Activated T-helper 17 cell treated with anti-CD3 and anti-CD28 coated beads, Interleukin-2, amount 50 U/mL, for 72 hours (primary cell): ENCODE data around the gene CBLIF. TPM values are rescaled to one million over a fixed set of nuclear protein-coding genes. Genes with fewer than 3 reads are reported as not detected.
"Not testable (repeated sequence)": the region's sequence is repeated elsewhere in the genome, so short reads cannot be mapped to it uniquely, and the experiment has no call there.

Experiments used
- ATAC-seq: fragments of 150-1000 bp; cut with Tn5 transposase; replicated peaks from 2 replicates; pipeline ENCODE4 v1.10.0; 2021; ENCODE audit warnings: mild to moderate bottlenecking, moderate library complexity
- H3K27ac Mint-ChIP-seq: one replicate; pipeline ENCODE4 v1.8.0; 2022; ENCODE audit warnings: mixed read lengths
- H3K27me3 Mint-ChIP-seq: one replicate; pipeline ENCODE4 v1.8.0; 2022; ENCODE audit warnings: mixed read lengths
- H3K36me3 Mint-ChIP-seq: one replicate; pipeline ENCODE4 v1.8.0; 2022; ENCODE audit warnings: low read depth, mild to moderate bottlenecking, mixed read lengths
- H3K4me1 Mint-ChIP-seq: one replicate; pipeline ENCODE4 v1.8.0; 2022; ENCODE audit warnings: mixed read lengths
- H3K4me3 Mint-ChIP-seq: one replicate; pipeline ENCODE4 v1.8.0; 2022; ENCODE audit warnings: mild to moderate bottlenecking, mixed read lengths
- H3K9me3 Mint-ChIP-seq: one replicate; pipeline ENCODE4 v1.8.0; 2022; ENCODE audit warnings: mixed read lengths
- total RNA-seq, 2 donors: library from RNA; stranded (reverse); gene quantifications; one replicate each; pipeline ENCODE4 v1.2.3, GENCODE V29; 2022

CBLIF gene
- total RNA-seq, 2 donors from 2014 or later = not detected

GRCh38 chr11:59822989-59823566 lies 22.2 kb downstream of the CBLIF start:
- H3K9me3 Mint-ChIP-seq = no peaks in the 10 kb centered on the region
- H3K27ac Mint-ChIP-seq = no peak overlapping the region
- H3K4me3 Mint-ChIP-seq = no peak overlapping the region
- peak; percentile 60 for ATAC-seq
- no peaks in the 10 kb centered on the region for H3K27me3 Mint-ChIP-seq
- H3K4me1 Mint-ChIP-seq = peaks cover 5% of the 10 kb centered on the region
- H3K36me3 Mint-ChIP-seq = no peaks in the 10 kb centered on the region

DNA sequence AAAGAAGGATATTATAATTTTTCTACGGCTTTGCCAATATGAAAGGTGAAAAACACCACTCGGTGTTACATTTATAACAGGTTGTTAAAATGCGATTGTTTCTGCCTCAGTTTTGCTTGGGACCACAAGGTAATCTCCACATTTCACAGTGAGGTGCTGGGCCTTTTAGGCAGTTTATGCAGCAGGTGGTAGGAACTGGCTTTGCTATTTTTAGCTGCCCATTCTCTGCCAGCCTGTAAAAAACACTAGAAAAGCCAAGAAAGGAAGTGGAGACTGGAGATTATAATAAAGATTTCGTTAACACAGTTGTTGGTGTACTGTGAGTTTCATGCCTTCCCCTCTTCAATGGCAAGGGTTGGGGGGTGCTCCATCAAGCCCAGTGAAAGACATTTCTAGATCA lies 26.7 kb downstream of the CBLIF start:
- H3K27ac Mint-ChIP-seq = no peak overlapping the region
- no peak overlapping the region for H3K4me3 Mint-ChIP-seq
- no peaks in the 10 kb centered on the region for H3K27me3 Mint-ChIP-seq
- no peaks in the 10 kb centered on the region for H3K9me3 Mint-ChIP-seq
- no peak for ATAC-seq
- no peaks in the 10 kb centered on the region for H3K36me3 Mint-ChIP-seq
- H3K4me1 Mint-ChIP-seq = peaks cover 5% of the 10 kb centered on the region

DNA sequence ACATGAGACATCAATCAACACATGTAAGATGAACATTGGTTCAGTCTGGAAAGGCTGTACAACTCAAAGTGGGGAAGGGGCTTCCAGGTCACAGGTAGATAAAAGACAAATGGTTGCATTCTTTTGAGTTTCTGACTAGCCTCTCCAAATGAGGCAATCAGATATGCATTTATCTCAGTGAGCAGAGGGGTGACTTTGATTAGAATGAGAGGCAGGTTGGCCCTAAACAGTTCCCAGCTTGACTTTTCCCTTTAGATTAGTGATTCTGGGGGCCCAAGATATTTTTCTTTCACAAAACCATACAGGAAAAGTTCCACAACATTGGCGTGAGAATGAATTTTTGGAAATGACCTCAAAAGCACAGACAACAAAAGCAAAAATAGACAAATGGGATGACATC lies 28.9 kb downstream of the CBLIF start:
- H3K9me3 Mint-ChIP-seq, H3K27me3 Mint-ChIP-seq, ATAC-seq, H3K27ac Mint-ChIP-seq, H3K4me1 Mint-ChIP-seq, H3K4me3 Mint-ChIP-seq, H3K36me3 Mint-ChIP-seq: not testable (repeated sequence)

DNA sequence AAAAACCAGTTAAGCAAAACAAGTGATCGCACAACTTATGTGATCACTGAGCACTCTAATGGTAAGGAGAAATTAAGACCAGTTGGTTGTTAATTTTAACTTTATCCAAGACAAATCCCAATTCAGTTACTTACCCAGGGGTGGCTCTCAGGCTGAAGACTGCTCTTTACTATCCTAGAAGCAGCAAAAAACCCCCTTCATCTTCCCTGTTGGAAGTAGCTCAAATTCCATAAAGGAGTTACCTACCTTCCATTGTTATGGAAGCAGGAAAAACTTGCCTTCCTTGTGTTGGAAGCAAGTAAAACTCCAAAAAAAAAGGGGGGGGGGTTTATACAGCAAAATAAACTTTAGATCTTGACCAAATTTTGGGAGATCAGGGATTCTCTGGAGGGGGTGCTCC lies 29.5 kb downstream of the CBLIF start:
- H3K9me3 Mint-ChIP-seq = no peaks in the 10 kb centered on the region
- no peak for ATAC-seq
- H3K36me3 Mint-ChIP-seq = no peaks in the 10 kb centered on the region
- H3K27me3 Mint-ChIP-seq = no peaks in the 10 kb centered on the region
- no peak overlapping the region for H3K4me3 Mint-ChIP-seq
- no peaks in the 10 kb centered on the region for H3K4me1 Mint-ChIP-seq
- H3K27ac Mint-ChIP-seq = no peak overlapping the region

DNA sequence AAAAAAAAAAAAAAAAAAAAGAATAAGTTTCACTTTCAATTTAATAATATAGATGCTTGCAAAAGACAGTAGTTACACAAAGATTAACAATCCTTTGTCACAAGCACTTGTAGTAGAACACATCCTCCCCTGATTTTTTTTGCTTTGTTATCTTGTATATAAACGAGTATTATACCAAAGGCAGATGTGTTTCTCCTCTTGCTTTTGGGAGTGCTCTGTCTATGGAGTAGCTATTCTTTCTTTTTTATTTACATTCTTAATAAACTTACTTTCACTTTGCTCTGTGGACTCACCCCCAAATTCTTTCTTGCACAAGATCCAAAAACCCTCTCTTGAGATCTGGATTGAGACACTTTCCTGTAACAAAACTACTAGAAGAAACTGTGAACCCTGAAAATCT lies 31.3 kb downstream of the CBLIF start:
- Mint-ChIP-seq H3K9me3 (no peaks in the 10 kb centered on the region), H3K27me3 (no peaks in the 10 kb centered on the region), H3K4me1 (no peaks in the 10 kb centered on the region), H3K36me3 (peaks cover 12% of the 10 kb centered on the region), H3K27ac (no peak overlapping the region), H3K4me3 (peak overlapping the region; percentile 36)
- no peak for ATAC-seq

- no peaks in the 10 kb centered on the region for H3K9me3 Mint-ChIP-seq
- peaks cover 18% of the 10 kb centered on the region for H3K36me3 Mint-ChIP-seq
- H3K4me3 Mint-ChIP-seq = no peak overlapping the region
- H3K27ac Mint-ChIP-seq = no peak overlapping the region
- H3K27me3 Mint-ChIP-seq = no peaks in the 10 kb centered on the region
- no peaks in the 10 kb centered on the region for H3K4me1 Mint-ChIP-seq
- no peak for ATAC-seq
These were observed 31.9 kb downstream of the CBLIF start for GRCh38 chr11:59813364-59813763.

- Mint-ChIP-seq H3K36me3 (peaks cover 30% of the 10 kb centered on the region), H3K27ac (no peak overlapping the region), H3K27me3 (no peaks in the 10 kb centered on the region), H3K9me3 (no peaks in the 10 kb centered on the region), H3K4me1 (no peaks in the 10 kb centered on the region), H3K4me3 (peak overlapping the region; percentile 89)
- ATAC-seq = no peak
These were observed 33.1 kb downstream of the CBLIF start for GRCh38 chr11:59812220-59812619.

GRCh38 chr11:59810911-59811259 lies 34.4 kb downstream of the CBLIF start:
- Mint-ChIP-seq H3K4me1 (no peaks in the 10 kb centered on the region), H3K27ac (peak overlapping the region; percentile 88)
- peak; percentile 1 for ATAC-seq

GRCh38 chr11:59810189-59810910 lies 34.9 kb downstream of the CBLIF start, which contains the start of gene MRPL16:
TSS of gene MRPL16 (minus strand) at chr11:59810778. CDS start at chr11:59810658, 120 bp downstream.
- ATAC-seq = peak; percentile 98
- peaks cover 48% of the 10 kb centered on the region for H3K36me3 Mint-ChIP-seq

More at GRCh38 chr11:59810911-59811259, 34.4 kb downstream of the CBLIF start:
- Mint-ChIP-seq H3K9me3 (no peaks in the 10 kb centered on the region), H3K27me3 (no peaks in the 10 kb centered on the region), H3K4me3 (peak overlapping the region; percentile 89), H3K36me3 (peaks cover 43% of the 10 kb centered on the region)

DNA sequence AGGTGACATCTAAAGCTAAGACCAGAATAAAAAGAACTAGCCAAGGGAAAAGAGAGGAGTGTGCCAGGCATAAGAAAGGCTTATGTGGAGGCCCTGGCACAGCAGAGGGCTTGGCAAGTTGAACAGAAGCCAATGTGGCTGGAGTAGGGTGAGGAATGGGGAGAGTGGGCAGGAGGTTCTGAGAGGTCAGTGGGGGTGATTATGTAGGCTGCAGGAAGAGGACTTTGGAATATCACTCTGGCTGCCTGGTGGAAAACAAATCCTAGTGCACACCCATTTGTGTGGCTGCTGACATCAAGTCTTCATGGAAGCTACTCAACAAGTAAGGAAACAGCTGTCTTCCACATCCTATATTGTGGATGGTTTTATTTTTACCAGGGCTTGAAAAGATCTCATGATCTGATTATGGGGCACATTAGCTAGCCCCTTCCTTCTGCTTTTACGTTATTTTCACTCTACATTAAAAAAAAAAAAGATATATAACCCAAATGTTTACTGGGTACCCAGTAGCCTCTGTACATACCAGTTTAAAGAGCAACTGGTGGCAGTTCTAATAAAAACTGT lies 38.2 kb downstream of the CBLIF start:
- H3K4me1 Mint-ChIP-seq = no peaks in the 10 kb centered on the region
- no peaks in the 10 kb centered on the region for H3K27me3 Mint-ChIP-seq
- H3K36me3 Mint-ChIP-seq = peaks cover 76% of the 10 kb centered on the region
- H3K4me3 Mint-ChIP-seq = no peak overlapping the region
- H3K9me3 Mint-ChIP-seq = no peaks in the 10 kb centered on the region
- peak overlapping the region; percentile 57 for H3K27ac Mint-ChIP-seq
- ATAC-seq = no peak

More at GRCh38 chr11:59810189-59810910, 34.9 kb downstream of the CBLIF start, which contains the start of gene MRPL16:
- no peaks in the 10 kb centered on the region for H3K9me3 Mint-ChIP-seq
- peak within 1 kb of the TSS; percentile 88 for H3K27ac Mint-ChIP-seq
- no peaks in the 10 kb centered on the region for H3K4me1 Mint-ChIP-seq
- no peaks in the 10 kb centered on the region for H3K27me3 Mint-ChIP-seq
- peak within 1 kb of the TSS; percentile 89 for H3K4me3 Mint-ChIP-seq

DNA sequence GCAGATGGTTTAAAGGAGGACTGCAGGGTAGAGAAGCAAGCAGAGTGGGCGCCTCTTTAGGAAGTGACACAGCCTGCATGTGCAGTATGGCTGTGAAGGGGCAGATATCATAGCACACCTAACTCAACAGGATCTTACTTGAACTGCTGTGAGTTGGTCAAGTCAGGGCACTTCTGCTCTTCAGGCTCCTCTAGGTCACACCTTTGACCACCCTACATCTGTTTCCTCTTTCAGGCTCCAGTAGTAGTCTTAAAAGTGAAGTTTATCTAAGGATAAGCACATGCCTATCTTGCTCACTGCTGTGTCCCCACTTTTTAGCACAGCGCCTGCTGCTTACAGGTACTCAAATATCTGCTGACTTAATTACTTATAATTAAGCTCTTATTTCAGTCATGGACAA lies 41.2 kb downstream of the CBLIF start:
- Mint-ChIP-seq H3K9me3 (no peaks in the 10 kb centered on the region), H3K4me1 (no peaks in the 10 kb centered on the region), H3K4me3 (no peak overlapping the region), H3K27ac (no peak overlapping the region), H3K36me3 (peaks cover 63% of the 10 kb centered on the region), H3K27me3 (no peaks in the 10 kb centered on the region)
- ATAC-seq = no peak

- ATAC-seq = peak; percentile 68
- H3K27me3 Mint-ChIP-seq = no peaks in the 10 kb centered on the region
- no peak overlapping the region for H3K27ac Mint-ChIP-seq
- no peaks in the 10 kb centered on the region for H3K4me1 Mint-ChIP-seq
- H3K9me3 Mint-ChIP-seq = no peaks in the 10 kb centered on the region
- H3K36me3 Mint-ChIP-seq = peaks cover 53% of the 10 kb centered on the region
- H3K4me3 Mint-ChIP-seq = no peak overlapping the region
These were observed 42.6 kb downstream of the CBLIF start for GRCh38 chr11:59802639-59803176.

DNA sequence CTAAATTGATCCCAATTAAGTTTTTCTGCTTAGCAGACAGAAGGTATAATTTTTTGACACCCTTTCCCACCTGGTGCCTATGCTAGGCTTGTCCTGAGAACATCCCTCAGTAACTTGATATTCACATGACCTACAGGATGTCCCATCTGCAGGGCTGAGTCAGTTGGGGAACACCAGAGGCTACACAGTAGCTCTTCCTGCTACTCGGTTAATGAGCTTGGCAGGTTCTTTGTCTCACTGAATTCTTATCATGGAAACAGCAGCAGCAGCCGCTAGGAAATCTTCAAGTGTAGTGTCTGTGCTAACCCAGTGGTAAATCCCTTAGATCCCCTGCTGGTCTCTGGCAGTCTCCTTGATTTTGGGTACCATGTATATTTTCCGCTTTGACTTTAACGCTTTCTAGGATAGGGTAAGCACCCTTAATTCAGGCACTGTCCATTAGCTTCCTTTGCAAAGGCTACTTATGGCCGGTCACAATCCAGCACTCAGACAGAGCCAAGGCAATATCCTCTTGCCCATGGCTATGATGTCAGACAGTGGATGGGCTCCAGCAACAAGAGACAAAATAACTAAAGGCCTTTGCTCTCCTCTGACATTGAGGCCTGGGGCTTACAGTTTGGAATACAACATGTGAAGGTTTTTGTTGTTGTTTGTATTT lies 43.2 kb downstream of the CBLIF start:
- peak; percentile 32 for ATAC-seq
- peaks cover 53% of the 10 kb centered on the region for H3K36me3 Mint-ChIP-seq
- H3K4me1 Mint-ChIP-seq = no peaks in the 10 kb centered on the region
- H3K27me3 Mint-ChIP-seq = no peaks in the 10 kb centered on the region
- H3K4me3 Mint-ChIP-seq = no peak overlapping the region
- no peaks in the 10 kb centered on the region for H3K9me3 Mint-ChIP-seq
- no peak overlapping the region for H3K27ac Mint-ChIP-seq

DNA sequence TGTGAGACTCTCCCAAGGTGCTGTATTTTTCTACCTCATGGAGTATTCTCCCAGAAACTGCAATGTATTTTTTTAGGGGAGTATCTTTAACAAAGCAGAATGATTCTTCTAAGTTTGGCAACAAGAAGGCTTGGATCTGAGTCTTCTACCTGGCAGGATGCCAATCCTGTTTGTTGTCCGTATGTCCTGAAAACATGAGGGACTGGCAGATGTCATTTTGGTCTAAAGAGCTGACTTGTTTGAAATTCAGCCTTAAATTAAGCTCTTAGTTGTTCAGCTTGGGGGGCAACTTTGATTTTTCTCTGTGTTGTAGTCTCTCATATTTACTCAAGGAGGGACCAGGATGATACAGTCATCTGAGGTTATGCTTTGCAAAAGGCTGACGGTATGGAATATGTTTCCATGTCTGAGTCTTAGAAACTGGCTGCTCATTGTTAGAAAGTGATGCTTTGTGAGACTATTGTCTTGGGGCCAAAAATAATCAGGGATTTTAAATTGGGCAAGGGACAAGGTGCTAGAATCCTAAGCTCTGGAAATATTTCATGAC lies 44.1 kb downstream of the CBLIF start:
- H3K4me3 Mint-ChIP-seq = no peak overlapping the region
- H3K27ac Mint-ChIP-seq = no peak overlapping the region
- ATAC-seq = no peak
- no peaks in the 10 kb centered on the region for H3K9me3 Mint-ChIP-seq
- peaks cover 47% of the 10 kb centered on the region for H3K36me3 Mint-ChIP-seq
- H3K27me3 Mint-ChIP-seq = no peaks in the 10 kb centered on the region
- no peaks in the 10 kb centered on the region for H3K4me1 Mint-ChIP-seq
